OCI-LY1 (cell line): ENCODE measurements around the gene CRACR2B.

ENCODE experiments used
- EZH2 ChIP-seq: fragments of 200-600 bp; sonication (generic), shearing (Covaris generic); IDR thresholded peaks from 2 replicates; pipeline ENCODE4 v1.8.0; 2017; ENCODE audit warnings: borderline replicate concordance, mixed run types, mild to moderate bottlenecking, antibody characterized with exemption, low read length, moderate library complexity, mixed read lengths
- TF ChIP-seq, protein P1 (sequence below): fragments of 200-600 bp; sonication (generic), shearing (Covaris generic); IDR thresholded peaks from 2 replicates; pipeline ENCODE4 v1.5.1; 2017; ENCODE audit warnings: mild to moderate bottlenecking, antibody characterized with exemption, low read length, moderate library complexity, mixed read lengths

- TF ChIP-seq, protein P1, sequence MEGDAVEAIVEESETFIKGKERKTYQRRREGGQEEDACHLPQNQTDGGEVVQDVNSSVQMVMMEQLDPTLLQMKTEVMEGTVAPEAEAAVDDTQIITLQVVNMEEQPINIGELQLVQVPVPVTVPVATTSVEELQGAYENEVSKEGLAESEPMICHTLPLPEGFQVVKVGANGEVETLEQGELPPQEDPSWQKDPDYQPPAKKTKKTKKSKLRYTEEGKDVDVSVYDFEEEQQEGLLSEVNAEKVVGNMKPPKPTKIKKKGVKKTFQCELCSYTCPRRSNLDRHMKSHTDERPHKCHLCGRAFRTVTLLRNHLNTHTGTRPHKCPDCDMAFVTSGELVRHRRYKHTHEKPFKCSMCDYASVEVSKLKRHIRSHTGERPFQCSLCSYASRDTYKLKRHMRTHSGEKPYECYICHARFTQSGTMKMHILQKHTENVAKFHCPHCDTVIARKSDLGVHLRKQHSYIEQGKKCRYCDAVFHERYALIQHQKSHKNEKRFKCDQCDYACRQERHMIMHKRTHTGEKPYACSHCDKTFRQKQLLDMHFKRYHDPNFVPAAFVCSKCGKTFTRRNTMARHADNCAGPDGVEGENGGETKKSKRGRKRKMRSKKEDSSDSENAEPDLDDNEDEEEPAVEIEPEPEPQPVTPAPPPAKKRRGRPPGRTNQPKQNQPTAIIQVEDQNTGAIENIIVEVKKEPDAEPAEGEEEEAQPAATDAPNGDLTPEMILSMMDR = no peak
- no peak for TF ChIP-seq EZH2
Measured at GRCh38 chr11:837990-838307, 10.2 kb downstream of the CRACR2B start.
